ENCODE data around the gene HOXA10. TPM values are rescaled to one million over a fixed set of nuclear protein-coding genes. Genes with fewer than 3 reads are reported as not detected.

The HOXA10 gene
- total RNA-seq, 3 donors from 2014 or later: 2.3 to 21.1 (median 5.2) TPM

DNA sequence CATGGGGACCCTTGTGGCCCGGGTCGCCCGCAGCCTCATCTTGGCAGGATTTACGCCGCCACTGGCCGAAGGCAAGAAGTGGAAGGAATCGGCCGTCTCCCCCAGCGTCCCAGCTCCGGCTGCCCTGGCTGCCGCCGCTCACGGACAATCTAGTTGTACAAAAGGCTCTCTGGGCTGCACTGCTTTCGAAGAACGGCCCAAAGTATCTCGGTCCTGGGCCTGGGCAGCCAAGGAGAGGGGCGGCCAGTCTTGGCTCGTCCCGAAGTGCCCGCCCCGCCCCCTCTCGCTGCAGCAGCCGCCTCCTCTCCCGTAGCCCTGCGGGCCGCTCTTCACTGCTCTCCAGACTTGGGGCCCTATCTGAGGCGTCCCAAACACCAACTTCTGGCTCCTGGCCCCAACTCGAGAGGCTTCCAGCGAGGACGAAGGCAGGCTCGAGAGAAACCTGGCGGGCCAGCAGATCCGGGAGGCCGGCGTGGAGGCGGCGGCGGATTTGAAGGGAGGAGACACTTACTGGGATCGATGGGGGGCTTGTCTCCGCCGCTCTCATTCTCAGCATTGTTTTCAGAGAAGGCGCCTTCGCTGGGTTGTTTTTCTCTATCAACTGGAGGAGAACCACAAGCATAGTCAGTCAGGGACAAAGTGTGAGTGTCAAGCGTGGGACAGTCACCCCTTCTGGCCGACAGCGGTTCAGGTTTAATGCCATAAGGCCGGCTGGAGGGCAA is 9.6 kb downstream of the HOXA10 start:
- DNase-seq (ENCODE audit: low spot score in 2 of 2): no peak
- Histone ChIP-seq H3K4me3 (peak overlapping the region; percentile 65 to 80 (median 65)), H3K27me3 (peaks cover 3 to 59% of the 10 kb centered on the region in 2 donors), H3K9me3 (no peaks in the 10 kb centered on the region), H3K27ac (peak overlapping the region; percentile 81 to 89), H3K4me1 (no peaks in the 10 kb centered on the region), H3K36me3 (no peaks in the 10 kb centered on the region)
- no peak for TF ChIP-seq POLR2AphosphoS5 (IDR thresholded peaks at IDR 0.05)
- TF ChIP-seq CTCF (IDR thresholded peaks at IDR 0.05): no peak
- TF ChIP-seq POLR2A (IDR thresholded peaks at IDR 0.05): no peak
- intact Hi-C loops (cut with DNase I; ENCODE audit: low total_unique reads): loop anchor here (5.0 kb wide), 1 partner anchor 797 kb away; no protein-coding TSS in a partner anchor

DNA sequence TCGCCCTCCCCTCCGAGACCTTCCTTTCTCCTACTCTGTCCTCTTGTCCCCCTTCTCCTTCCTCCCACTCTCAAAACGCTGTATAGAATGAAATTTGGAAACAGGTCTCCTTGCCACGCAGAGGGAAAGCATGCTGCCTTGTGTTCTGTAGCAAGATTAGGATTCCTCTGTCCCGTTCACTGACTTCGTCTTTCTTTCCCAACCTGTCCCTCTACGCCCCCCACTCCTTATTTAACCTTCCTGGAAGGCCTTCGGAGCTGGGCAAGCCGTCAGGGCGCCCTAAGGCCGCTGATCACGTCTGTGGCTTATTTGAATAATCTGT is 10.1 kb downstream of the HOXA10 start:
- Histone ChIP-seq H3K4me1 (no peaks in the 10 kb centered on the region), H3K4me3 (peak overlapping the region; percentile 65 to 80 (median 65)), H3K27me3 (peaks cover 3 to 57% of the 10 kb centered on the region in 2 donors), H3K9me3 (no peaks in the 10 kb centered on the region), H3K36me3 (no peaks in the 10 kb centered on the region), H3K27ac (peak overlapping the region; percentile 81 to 89)
- TF ChIP-seq POLR2AphosphoS5 (IDR thresholded peaks at IDR 0.05) (no peak), POLR2A (IDR thresholded peaks at IDR 0.05) (no peak), CTCF (IDR thresholded peaks at IDR 0.05) (no peak)
- intact Hi-C loops (cut with DNase I; ENCODE audit: low total_unique reads): loop anchor here (5.0 kb wide), 1 partner anchor 797 kb away; no protein-coding TSS in a partner anchor
- no peak for DNase-seq (ENCODE audit: low spot score in 2 of 2)

DNA sequence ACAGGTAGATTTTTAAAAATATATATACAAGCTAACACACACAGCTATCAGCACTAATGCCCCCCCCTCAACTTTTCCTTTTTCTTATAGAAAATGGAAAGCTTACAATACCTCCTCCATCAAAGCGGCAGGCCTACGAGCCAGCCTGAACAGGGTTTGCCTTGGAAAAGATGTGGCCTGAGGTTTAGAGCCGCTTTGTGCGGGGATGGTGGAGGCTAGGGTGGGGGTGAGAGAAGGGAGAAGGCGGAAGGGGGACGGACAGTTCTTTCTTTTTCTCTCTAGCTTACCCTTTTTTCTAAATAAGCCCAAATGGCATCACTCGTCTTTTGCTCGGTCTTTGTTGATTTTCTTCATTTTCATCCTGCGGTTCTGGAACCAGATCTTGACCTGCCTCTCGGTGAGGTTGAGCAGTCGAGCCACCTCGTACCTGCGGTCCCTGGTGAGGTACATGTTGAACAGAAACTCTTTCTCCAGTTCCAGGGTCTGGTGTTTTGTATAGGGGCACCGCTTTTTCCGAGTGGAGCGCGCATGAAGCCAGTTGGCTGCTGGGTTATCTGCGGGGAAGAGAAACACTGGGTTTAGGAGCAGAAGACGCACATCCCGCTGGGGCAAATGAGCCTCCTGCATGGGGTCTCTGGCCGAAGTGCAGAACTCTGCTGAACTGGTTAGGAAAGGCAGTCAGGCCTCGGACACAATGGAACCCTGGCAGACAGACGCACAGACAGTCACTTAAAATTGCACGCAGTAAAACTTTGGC is 10.7 kb downstream of the HOXA10 start:
- TF ChIP-seq POLR2A (IDR thresholded peaks at IDR 0.05) (no peak), CTCF (IDR thresholded peaks at IDR 0.05) (no peak), POLR2AphosphoS5 (IDR thresholded peaks at IDR 0.05) (no peak)
- Histone ChIP-seq H3K4me1 (no peaks in the 10 kb centered on the region), H3K27me3 (peaks cover 3 to 52% of the 10 kb centered on the region in 2 donors), H3K4me3 (peak overlapping the region; percentile 65 to 80 (median 65)), H3K27ac (peak overlapping the region; percentile 81 to 89), H3K36me3 (no peaks in the 10 kb centered on the region), H3K9me3 (no peaks in the 10 kb centered on the region)
- DNase-seq (ENCODE audit: low spot score in 2 of 2): no peak
- intact Hi-C loops (cut with DNase I; ENCODE audit: low total_unique reads): loop anchor here (5.0 kb wide), 1 partner anchor 796 kb away; no protein-coding TSS in a partner anchor

DNA sequence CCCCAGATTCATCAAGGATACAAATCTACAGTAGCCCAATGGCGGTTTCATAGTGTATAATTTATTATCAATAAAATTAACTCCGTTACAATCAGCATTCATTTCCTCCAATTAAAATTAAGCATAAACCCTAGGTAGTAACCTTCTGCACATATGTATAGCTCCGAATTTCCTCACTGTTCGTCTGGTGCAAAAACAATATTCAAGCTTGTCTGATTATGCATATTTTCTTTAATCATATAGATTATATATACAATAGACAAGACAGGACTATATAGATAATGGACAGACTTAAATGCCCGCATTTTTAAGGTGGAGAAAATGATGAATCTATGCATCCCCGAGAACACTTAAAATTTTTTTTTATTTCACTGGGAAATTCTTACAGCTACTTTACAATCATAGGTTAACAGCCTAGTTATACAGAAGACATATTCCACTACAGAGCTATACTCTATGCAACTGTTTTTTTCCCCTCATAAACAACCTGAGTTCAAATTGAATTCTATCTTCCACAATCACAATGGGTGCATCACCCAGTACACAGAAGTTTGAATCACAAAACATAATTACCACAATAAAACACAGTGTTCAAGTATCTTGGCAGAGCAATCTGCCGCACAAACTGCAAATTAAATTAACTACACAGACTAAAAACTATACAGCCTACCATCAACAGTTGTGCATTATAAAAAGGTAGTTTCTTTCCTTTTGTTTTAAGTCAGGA is 11.4 kb downstream of the HOXA10 start:
- no peak for DNase-seq (ENCODE audit: low spot score in 2 of 2)
- intact Hi-C loops (cut with DNase I; ENCODE audit: low total_unique reads): loop anchor here (5.0 kb wide), 1 partner anchor 795 kb away; no protein-coding TSS in a partner anchor
- Histone ChIP-seq H3K27me3 (peaks cover 3 to 44% of the 10 kb centered on the region in 2 donors), H3K9me3 (no peaks in the 10 kb centered on the region), H3K36me3 (no peaks in the 10 kb centered on the region), H3K4me3 (peak overlapping the region; percentile 65 to 80 (median 65)), H3K27ac (peak overlapping the region in 1 of 2 donors; percentile 96), H3K4me1 (no peaks in the 10 kb centered on the region)
- TF ChIP-seq CTCF (IDR thresholded peaks at IDR 0.05): no peak

Data from breast epithelium (tissue), 4 donors.